ENCODE data around the gene STK32C.

GRCh38 chr10:132176623-132177500 is 130.9 kb downstream of the STK32C start:
- TF ChIP-seq CTCF (IDR thresholded peaks at IDR 0.05) (no peak), EZH2 (IDR thresholded peaks at IDR 0.05; ENCODE audit: borderline replicate concordance, insufficient read depth, low read depth, low read length, poor library complexity, severe bottlenecking) (no peak)

All from B cell (primary cell).